ENCODE data around the gene CHST12. TPM values are rescaled to one million over a fixed set of nuclear protein-coding genes. Genes with fewer than 3 reads are reported as not detected.
"Not testable (repeated sequence)": the region's sequence is repeated elsewhere in the genome, so short reads cannot be mapped to it uniquely, and the experiment has no call there.

The CHST12 gene
- total RNA-seq, 1 donor from 2014 or later = 1.9 TPM

GRCh38 chr7:2462731-2463130 lies 59.3 kb downstream of the CHST12 start:
- no peak for DNase-seq

GRCh38 chr7:2465928-2466327 lies 62.5 kb downstream of the CHST12 start:
- no peak for DNase-seq

GRCh38 chr7:2466675-2467074 lies 63.3 kb downstream of the CHST12 start:
- DNase-seq = no peak

GRCh38 chr7:2468227-2468626 lies 64.8 kb downstream of the CHST12 start:
- DNase-seq = no peak

- not testable (repeated sequence) for DNase-seq
Measured at GRCh38 chr7:2469460-2470203, 66.2 kb downstream of the CHST12 start.

- no peak for DNase-seq
Measured at GRCh38 chr7:2470204-2471021, 67.0 kb downstream of the CHST12 start.

GRCh38 chr7:2471022-2471329 lies 67.6 kb downstream of the CHST12 start:
- DNase-seq = no peak

GRCh38 chr7:2471396-2471795 lies 68.0 kb downstream of the CHST12 start:
- no peak for DNase-seq

GRCh38 chr7:2472739-2473138 lies 69.3 kb downstream of the CHST12 start:
- no peak for DNase-seq

GRCh38 chr7:2473496-2474180 lies 70.2 kb downstream of the CHST12 start:
- DNase-seq = no peak

GRCh38 chr7:2474224-2474623 lies 70.8 kb downstream of the CHST12 start:
- DNase-seq = no peak

- no peak for DNase-seq
Measured at GRCh38 chr7:2474813-2475677, 71.6 kb downstream of the CHST12 start.

GRCh38 chr7:2475678-2476015 lies 72.2 kb downstream of the CHST12 start:
- DNase-seq = no peak

- no peak for DNase-seq
Measured at GRCh38 chr7:2476298-2476697, 72.9 kb downstream of the CHST12 start, which contains the start of gene GRIFIN. Gene GRIFIN (minus strand): TSS chr7:2476398. CDS start chr7:2476383, 15 bp downstream.

GRCh38 chr7:2476776-2477446 lies 73.5 kb downstream of the CHST12 start:
- DNase-seq = no peak

GRCh38 chr7:2477447-2478398 lies 74.3 kb downstream of the CHST12 start:
- DNase-seq = no peak

- DNase-seq = peak; percentile 16
Measured at GRCh38 chr7:2478399-2478785, 75.0 kb downstream of the CHST12 start.

- DNase-seq = no peak
Measured at GRCh38 chr7:2478800-2479199, 75.4 kb downstream of the CHST12 start.

GRCh38 chr7:2479276-2480069 lies 76.1 kb downstream of the CHST12 start:
- no peak for DNase-seq

- DNase-seq = no peak
Measured at GRCh38 chr7:2480070-2480408, 76.6 kb downstream of the CHST12 start.
